ENCODE data around the gene HBS1L. TPM values are rescaled to one million over a fixed set of nuclear protein-coding genes. Genes with fewer than 3 reads are reported as not detected.

Gene HBS1L
- total RNA-seq, 1 donor from 2014 or later = 93.4 TPM

- TF ChIP-seq CTCF (IDR thresholded peaks at IDR 0.05; ENCODE audit: partially characterized antibody, unreplicated experiment) = no peak
- no peak for DNase-seq
- Mint-ChIP-seq H3K9me3 (ENCODE audit: unreplicated experiment) (no peaks in the 10 kb centered on the region), H3K36me3 (ENCODE audit: unreplicated experiment) (no peaks in the 10 kb centered on the region), H3K4me1 (ENCODE audit: low read depth, unreplicated experiment) (peaks cover 3% of the 10 kb centered on the region), H3K27ac (ENCODE audit: unreplicated experiment) (no peak overlapping the region), H3K27me3 (ENCODE audit: unreplicated experiment) (no peaks in the 10 kb centered on the region), H3K4me3 (ENCODE audit: unreplicated experiment) (no peak overlapping the region)
Measured at GRCh38 chr6:135025775-135026174, 28.8 kb downstream of the HBS1L start.

- Mint-ChIP-seq H3K36me3 (ENCODE audit: unreplicated experiment) (no peaks in the 10 kb centered on the region), H3K4me1 (ENCODE audit: low read depth, unreplicated experiment) (peaks cover 3% of the 10 kb centered on the region), H3K4me3 (ENCODE audit: unreplicated experiment) (no peak overlapping the region), H3K27me3 (ENCODE audit: unreplicated experiment) (no peaks in the 10 kb centered on the region), H3K27ac (ENCODE audit: unreplicated experiment) (no peak overlapping the region), H3K9me3 (ENCODE audit: unreplicated experiment) (no peaks in the 10 kb centered on the region)
- no peak for TF ChIP-seq CTCF (IDR thresholded peaks at IDR 0.05; ENCODE audit: partially characterized antibody, unreplicated experiment)
- DNase-seq = no peak
Measured at GRCh38 chr6:135025175-135025574, 29.4 kb downstream of the HBS1L start.

GRCh38 chr6:135022050-135022697 lies 32.4 kb downstream of the HBS1L start:
- H3K27ac Mint-ChIP-seq (ENCODE audit: unreplicated experiment) = no peak overlapping the region
- no peak for TF ChIP-seq CTCF (IDR thresholded peaks at IDR 0.05; ENCODE audit: partially characterized antibody, unreplicated experiment)
- peaks cover 3% of the 10 kb centered on the region for H3K4me1 Mint-ChIP-seq (ENCODE audit: low read depth, unreplicated experiment)

GRCh38 chr6:135021310-135022049 lies 33.1 kb downstream of the HBS1L start:
- TF ChIP-seq CTCF (IDR thresholded peaks at IDR 0.05; ENCODE audit: partially characterized antibody, unreplicated experiment) = no peak
- Mint-ChIP-seq H3K36me3 (ENCODE audit: unreplicated experiment) (no peaks in the 10 kb centered on the region), H3K27me3 (ENCODE audit: unreplicated experiment) (no peaks in the 10 kb centered on the region)

More at GRCh38 chr6:135022050-135022697, 32.4 kb downstream of the HBS1L start:
- Mint-ChIP-seq H3K27me3 (ENCODE audit: unreplicated experiment) (no peaks in the 10 kb centered on the region), H3K4me3 (ENCODE audit: unreplicated experiment) (no peak overlapping the region), H3K9me3 (ENCODE audit: unreplicated experiment) (no peaks in the 10 kb centered on the region), H3K36me3 (ENCODE audit: unreplicated experiment) (no peaks in the 10 kb centered on the region)
- no peak for DNase-seq

GRCh38 chr6:135018941-135019340 lies 35.7 kb downstream of the HBS1L start:
- Mint-ChIP-seq H3K4me3 (ENCODE audit: unreplicated experiment) (no peak overlapping the region), H3K36me3 (ENCODE audit: unreplicated experiment) (no peaks in the 10 kb centered on the region), H3K27me3 (ENCODE audit: unreplicated experiment) (no peaks in the 10 kb centered on the region), H3K9me3 (ENCODE audit: unreplicated experiment) (no peaks in the 10 kb centered on the region), H3K4me1 (ENCODE audit: low read depth, unreplicated experiment) (peaks cover 3% of the 10 kb centered on the region), H3K27ac (ENCODE audit: unreplicated experiment) (no peak overlapping the region)
- TF ChIP-seq CTCF (IDR thresholded peaks at IDR 0.05; ENCODE audit: partially characterized antibody, unreplicated experiment) = no peak
- DNase-seq = no peak

More at GRCh38 chr6:135021310-135022049, 33.1 kb downstream of the HBS1L start:
- DNase-seq = no peak
- Mint-ChIP-seq H3K27ac (ENCODE audit: unreplicated experiment) (no peak overlapping the region), H3K9me3 (ENCODE audit: unreplicated experiment) (no peaks in the 10 kb centered on the region), H3K4me3 (ENCODE audit: unreplicated experiment) (no peak overlapping the region), H3K4me1 (ENCODE audit: low read depth, unreplicated experiment) (peaks cover 3% of the 10 kb centered on the region)

Data from glutamatergic neuron (in vitro differentiated cells).